ENCODE measurements around the gene EIF4G2. TPM values are rescaled to one million over a fixed set of nuclear protein-coding genes. Genes with fewer than 3 reads are reported as not detected.

Gene EIF4G2
- total and polyA plus RNA-seq, 3 experiments from 2014 or later = 547 to 1,609 (median 1,516) TPM

DNA sequence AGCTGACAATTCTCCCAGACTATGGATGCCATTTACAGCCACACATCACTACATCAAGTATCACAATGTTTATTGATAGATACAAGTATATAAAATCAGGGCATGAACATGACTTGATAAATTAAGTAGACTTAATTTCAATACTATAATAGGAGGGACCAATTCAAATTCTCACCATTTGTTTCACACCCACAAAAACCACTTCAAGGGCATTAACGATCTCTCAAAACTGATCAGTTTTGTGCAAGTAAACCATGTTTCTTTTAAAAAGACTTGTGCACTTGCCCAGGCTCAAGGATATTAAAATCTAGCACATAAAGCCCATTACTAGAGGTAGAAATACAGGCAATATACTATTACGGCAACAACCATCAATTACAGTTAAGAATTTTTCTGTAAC lies 11.7 kb downstream of the EIF4G2 start:
- Mint-ChIP-seq H3K36me3 (peaks cover 36 to 63% (median 38%) of the 10 kb centered on the region in 3 donors), H3K4me3 (peak overlapping the region in 6 of 7 donors; percentile 9 to 51 (median 38)), H3K27me3 (peaks cover under 1 to 5% of the 10 kb centered on the region in 2 donors), H3K4me1 (peaks cover 64 to 87% (median 82%) of the 10 kb centered on the region in 3 donors), H3K27ac (peak overlapping the region in 4 of 8 donors; percentile 17 to 83 (median 60)), H3K9me3 (no peaks in the 10 kb centered on the region)
- CTCF ChIA-PET = interaction anchor here (1.5 to 2.1 kb wide), 3 partner anchors 12 to 990 kb away, joined by 4 to 8 read pairs (median 6); partner anchors contain the start of gene EIF4G2
- DNase-seq = peak in 1 of 5 donors; percentile 41
- no peak overlapping the region for H3K27ac ChIP-seq (ENCODE audit: low read depth, low read length)
- H3K27me3 ChIP-seq (ENCODE audit: insufficient read depth, low read length, poor library complexity, severe bottlenecking) = no peaks in the 10 kb centered on the region
- POLR2A ChIA-PET = interaction anchor here (5.2 kb wide), 1 partner anchor 11 kb away, joined by 49 read pairs; the partner anchor contains the start of gene EIF4G2
- H3K9me3 ChIP-seq (ENCODE audit: low read length) = no peaks in the 10 kb centered on the region
- peaks cover 55% of the 10 kb centered on the region for H3K36me3 ChIP-seq (ENCODE audit: insufficient read depth, low read length)
- H3K4me1 ChIP-seq (ENCODE audit: insufficient read depth, low read length) = peaks cover 65% of the 10 kb centered on the region
- no peak overlapping the region for H3K4me3 ChIP-seq (ENCODE audit: low read length)

DNA sequence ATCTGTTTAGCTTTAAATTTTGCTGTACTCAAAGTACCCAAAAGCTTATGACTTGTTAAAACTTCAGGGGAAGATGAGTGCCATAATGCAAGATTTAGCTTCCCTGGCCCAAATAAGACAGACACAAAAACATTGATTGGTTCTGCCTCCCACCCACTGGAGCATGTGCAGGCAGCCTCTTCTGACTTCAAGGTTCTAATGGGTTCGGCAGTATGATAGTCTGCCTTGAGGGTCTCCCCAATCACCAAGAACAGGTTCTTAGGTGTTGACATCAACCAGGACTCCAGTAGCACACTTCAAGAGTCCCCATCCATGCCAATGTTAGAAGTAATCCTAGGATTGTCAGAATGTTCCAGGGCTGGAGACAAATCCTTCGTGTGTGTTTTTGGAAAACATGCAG lies 12.5 kb downstream of the EIF4G2 start:
- Histone ChIP-seq H3K27me3 (ENCODE audit: insufficient read depth, low read length, poor library complexity, severe bottlenecking) (no peaks in the 10 kb centered on the region), H3K4me3 (ENCODE audit: low read length) (no peak overlapping the region), H3K9me3 (ENCODE audit: low read length) (no peaks in the 10 kb centered on the region), H3K27ac (ENCODE audit: low read depth, low read length) (no peak overlapping the region), H3K36me3 (ENCODE audit: insufficient read depth, low read length) (peaks cover 46% of the 10 kb centered on the region), H3K4me1 (ENCODE audit: insufficient read depth, low read length) (peaks cover 57% of the 10 kb centered on the region)
- DNase-seq = no peak
- POLR2A ChIA-PET = interaction anchor here (5.2 kb wide), 1 partner anchor 12 kb away, joined by 49 read pairs; the partner anchor contains the start of gene EIF4G2
- Mint-ChIP-seq H3K36me3 (peaks cover 30 to 55% (median 32%) of the 10 kb centered on the region in 3 donors), H3K9me3 (no peaks in the 10 kb centered on the region), H3K4me1 (peaks cover 57 to 80% (median 75%) of the 10 kb centered on the region in 3 donors), H3K27ac (peak overlapping the region in 2 of 8 donors; percentile 29 to 65), H3K27me3 (peaks cover 4 to 6% of the 10 kb centered on the region in 2 donors), H3K4me3 (no peak overlapping the region)
- CTCF ChIA-PET = interaction anchor here (0.7 to 2.1 kb wide), 4 partner anchors 13 to 991 kb away, joined by 3 to 8 read pairs (median 5); partner anchors contain the start of gene EIF4G2

GRCh38 chr11:10793470-10794255 lies 15.1 kb downstream of the EIF4G2 start:
- peak overlapping the region in 1 of 7 donors; percentile 29 for H3K4me3 Mint-ChIP-seq
- no peaks in the 10 kb centered on the region for H3K9me3 Mint-ChIP-seq
- DNase-seq = no peak
- no peak overlapping the region for H3K27ac ChIP-seq (ENCODE audit: low read depth, low read length)
- H3K27me3 Mint-ChIP-seq = peaks cover 4 to 6% of the 10 kb centered on the region in 2 donors
- H3K27me3 ChIP-seq (ENCODE audit: insufficient read depth, low read length, poor library complexity, severe bottlenecking) = no peaks in the 10 kb centered on the region
- no peak overlapping the region for H3K4me3 ChIP-seq (ENCODE audit: low read length)
- H3K4me1 ChIP-seq (ENCODE audit: insufficient read depth, low read length) = peaks cover 32% of the 10 kb centered on the region
- H3K36me3 Mint-ChIP-seq = peaks cover 10 to 30% (median 13%) of the 10 kb centered on the region in 3 donors
- POLR2A ChIA-PET = interaction anchor here (0.6 to 0.7 kb wide), 3 partner anchors 14 to 234 kb away, joined by 3 to 4 read pairs (median 3); partner anchors contain the start of gene EIF4G2
- CTCF ChIA-PET = interaction anchor here (0.7 to 6.3 kb wide), 33 partner anchors 9 to 1056 kb away, joined by 3 to 56 read pairs (median 6); partner anchors contain the start of genes CTR9 and EIF4G2
- H3K27ac Mint-ChIP-seq = no peak overlapping the region
- no peaks in the 10 kb centered on the region for H3K9me3 ChIP-seq (ENCODE audit: low read length)
- H3K36me3 ChIP-seq (ENCODE audit: insufficient read depth, low read length) = peaks cover 22% of the 10 kb centered on the region
- H3K4me1 Mint-ChIP-seq = peaks cover 31 to 54% (median 50%) of the 10 kb centered on the region in 3 donors

- Histone ChIP-seq H3K9me3 (ENCODE audit: low read length) (no peaks in the 10 kb centered on the region), H3K36me3 (ENCODE audit: insufficient read depth, low read length) (peaks cover 14% of the 10 kb centered on the region), H3K4me1 (ENCODE audit: insufficient read depth, low read length) (peaks cover 22% of the 10 kb centered on the region), H3K4me3 (ENCODE audit: low read length) (peak overlapping the region; percentile 9), H3K27ac (ENCODE audit: low read depth, low read length) (no peak overlapping the region), H3K27me3 (ENCODE audit: insufficient read depth, low read length, poor library complexity, severe bottlenecking) (no peaks in the 10 kb centered on the region)
- CTCF ChIA-PET = interaction anchor here (0.6 to 6.3 kb wide), 45 partner anchors 9 to 1253 kb away, joined by 3 to 56 read pairs (median 5); partner anchors contain the start of genes CTR9, EIF4G2 and ZBED5
- Mint-ChIP-seq H3K9me3 (no peaks in the 10 kb centered on the region), H3K36me3 (peaks cover 10 to 20% (median 11%) of the 10 kb centered on the region in 3 donors), H3K27ac (peak overlapping the region in 1 of 8 donors; percentile 76), H3K27me3 (peaks cover 4 to 6% of the 10 kb centered on the region in 2 donors), H3K4me3 (peak overlapping the region in 2 of 7 donors; percentile 0 to 3), H3K4me1 (peaks cover 23 to 43% (median 39%) of the 10 kb centered on the region in 3 donors)
- DNase-seq = peak; percentile 73 to 86 (median 79)
- POLR2A ChIA-PET = interaction anchor here (1.3 kb wide), 1 partner anchor 16 kb away, joined by 10 read pairs; the partner anchor contains the start of gene EIF4G2
Observed at GRCh38 chr11:10792385-10793068, 16.2 kb downstream of the EIF4G2 start.

- Mint-ChIP-seq H3K27me3 (no peaks in the 10 kb centered on the region), H3K4me3 (no peak overlapping the region), H3K9me3 (no peaks in the 10 kb centered on the region), H3K27ac (no peak overlapping the region), H3K36me3 (no peaks in the 10 kb centered on the region), H3K4me1 (no peaks in the 10 kb centered on the region)
- no peaks in the 10 kb centered on the region for H3K36me3 ChIP-seq (ENCODE audit: insufficient read depth, low read length)
- no peaks in the 10 kb centered on the region for H3K27me3 ChIP-seq (ENCODE audit: insufficient read depth, low read length, poor library complexity, severe bottlenecking)
- H3K4me1 ChIP-seq (ENCODE audit: insufficient read depth, low read length) = no peaks in the 10 kb centered on the region
- CTCF ChIA-PET = interaction anchor here (1.9 kb wide), 1 partner anchor 16 kb away, joined by 5 read pairs; no protein-coding TSS in a partner anchor
- H3K9me3 ChIP-seq (ENCODE audit: low read length) = no peaks in the 10 kb centered on the region
- DNase-seq = no peak
- no peak overlapping the region for H3K27ac ChIP-seq (ENCODE audit: low read depth, low read length)
- H3K4me3 ChIP-seq (ENCODE audit: low read length) = no peak overlapping the region
- POLR2A ChIA-PET = no interaction called here
Observed at GRCh38 chr11:10786451-10786850, 22.3 kb downstream of the EIF4G2 start.

GRCh38 chr11:10785146-10785474 lies 23.6 kb downstream of the EIF4G2 start:
- no peak for DNase-seq
- H3K36me3 Mint-ChIP-seq = peaks cover 0 to 3% (median 0%) of the 10 kb centered on the region in 3 donors
- H3K4me3 Mint-ChIP-seq = no peak overlapping the region
- H3K27me3 Mint-ChIP-seq = no peaks in the 10 kb centered on the region
- POLR2A ChIA-PET = no interaction called here
- H3K4me1 Mint-ChIP-seq = no peaks in the 10 kb centered on the region
- no peaks in the 10 kb centered on the region for H3K9me3 ChIP-seq (ENCODE audit: low read length)
- H3K27me3 ChIP-seq (ENCODE audit: insufficient read depth, low read length, poor library complexity, severe bottlenecking) = no peaks in the 10 kb centered on the region
- H3K9me3 Mint-ChIP-seq = no peaks in the 10 kb centered on the region
- CTCF ChIA-PET = interaction anchor here (1.5 to 2.8 kb wide), 2 partner anchors 8 to 15 kb away, joined by 7 to 10 read pairs; no protein-coding TSS in a partner anchor
- H3K36me3 ChIP-seq (ENCODE audit: insufficient read depth, low read length) = no peaks in the 10 kb centered on the region
- H3K27ac Mint-ChIP-seq = no peak overlapping the region
- no peaks in the 10 kb centered on the region for H3K4me1 ChIP-seq (ENCODE audit: insufficient read depth, low read length)
- H3K4me3 ChIP-seq (ENCODE audit: low read length) = no peak overlapping the region
- no peak overlapping the region for H3K27ac ChIP-seq (ENCODE audit: low read depth, low read length)

- Mint-ChIP-seq H3K27me3 (no peaks in the 10 kb centered on the region), H3K9me3 (no peaks in the 10 kb centered on the region), H3K36me3 (peaks cover 0 to 9% (median 0%) of the 10 kb centered on the region in 3 donors), H3K4me3 (no peak overlapping the region), H3K27ac (no peak overlapping the region), H3K4me1 (no peaks in the 10 kb centered on the region)
- Histone ChIP-seq H3K4me3 (ENCODE audit: low read length) (no peak overlapping the region), H3K4me1 (ENCODE audit: insufficient read depth, low read length) (no peaks in the 10 kb centered on the region), H3K27me3 (ENCODE audit: insufficient read depth, low read length, poor library complexity, severe bottlenecking) (no peaks in the 10 kb centered on the region), H3K36me3 (ENCODE audit: insufficient read depth, low read length) (no peaks in the 10 kb centered on the region), H3K27ac (ENCODE audit: low read depth, low read length) (no peak overlapping the region), H3K9me3 (ENCODE audit: low read length) (no peaks in the 10 kb centered on the region)
- no peak for DNase-seq
- ChIA-PET CTCF (interaction anchor here (1.3 to 2.8 kb wide), 4 partner anchors 8 to 21 kb away, joined by 3 to 10 read pairs (median 6); no protein-coding TSS in a partner anchor), POLR2A (no interaction called here)
Observed at GRCh38 chr11:10784232-10785145, 24.2 kb downstream of the EIF4G2 start.

All from CD8-positive, alpha-beta memory T cell (primary cell).